Measurements from ENCODE around the gene FBN3.

- TF ChIP-seq CTCF (IDR thresholded peaks at IDR 0.05) (no peak), POLR2A (IDR thresholded peaks at IDR 0.05) (no peak)
Observed at GRCh38 chr19:8044018-8044417, 105.4 kb downstream of the FBN3 start.
